Measurements from ENCODE around the gene INTS13. TPM values are rescaled to one million over a fixed set of nuclear protein-coding genes. Genes with fewer than 3 reads are reported as not detected.
"Not testable (repeated sequence)": the region's sequence is repeated elsewhere in the genome, so short reads cannot be mapped to it uniquely, and the experiment has no call there.

INTS13 gene
- total and polyA plus RNA-seq, 12 donors = 14.1 to 22.2 (median 18.2) TPM

DNA sequence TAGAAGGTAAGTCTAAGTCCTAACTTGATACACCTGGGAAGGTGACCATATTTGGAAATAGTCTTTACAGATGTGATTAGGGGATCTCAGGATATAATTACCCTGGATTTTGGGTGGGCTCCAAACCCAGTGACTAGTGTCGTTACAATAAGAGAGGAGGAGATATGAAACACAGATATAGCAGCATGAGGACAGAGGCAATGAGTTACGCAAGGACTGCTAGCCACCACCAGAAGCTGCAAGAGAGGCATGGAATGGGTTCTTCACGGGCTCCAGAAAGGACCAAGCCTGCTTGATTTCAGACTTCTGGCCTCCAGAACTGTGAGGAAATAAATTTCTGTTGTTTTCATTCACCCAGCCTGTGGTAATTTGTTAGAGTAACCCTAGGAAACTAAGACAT, 29.1 kb upstream of the INTS13 start:
- Histone ChIP-seq H3K4me1 (peaks cover 0 to 3% (median 0%) of the 10 kb centered on the region in 9 donors), H3K9me3 (no peaks in the 10 kb centered on the region), H3K36me3 (peaks cover 0 to 92% (median 47%) of the 10 kb centered on the region in 9 donors), H3K27ac (no peak overlapping the region), H3K4me3 (no peak overlapping the region), H3K27me3 (no peaks in the 10 kb centered on the region)
- intact Hi-C loops (cut with DNase I) = no loop called here
- no peak for DNase-seq
- WGBS, 2 donors = 77 to 84% methylated on average over 3 of the region's 3 CpGs
- no peak for ATAC-seq
- TF ChIP-seq, protein P1, sequence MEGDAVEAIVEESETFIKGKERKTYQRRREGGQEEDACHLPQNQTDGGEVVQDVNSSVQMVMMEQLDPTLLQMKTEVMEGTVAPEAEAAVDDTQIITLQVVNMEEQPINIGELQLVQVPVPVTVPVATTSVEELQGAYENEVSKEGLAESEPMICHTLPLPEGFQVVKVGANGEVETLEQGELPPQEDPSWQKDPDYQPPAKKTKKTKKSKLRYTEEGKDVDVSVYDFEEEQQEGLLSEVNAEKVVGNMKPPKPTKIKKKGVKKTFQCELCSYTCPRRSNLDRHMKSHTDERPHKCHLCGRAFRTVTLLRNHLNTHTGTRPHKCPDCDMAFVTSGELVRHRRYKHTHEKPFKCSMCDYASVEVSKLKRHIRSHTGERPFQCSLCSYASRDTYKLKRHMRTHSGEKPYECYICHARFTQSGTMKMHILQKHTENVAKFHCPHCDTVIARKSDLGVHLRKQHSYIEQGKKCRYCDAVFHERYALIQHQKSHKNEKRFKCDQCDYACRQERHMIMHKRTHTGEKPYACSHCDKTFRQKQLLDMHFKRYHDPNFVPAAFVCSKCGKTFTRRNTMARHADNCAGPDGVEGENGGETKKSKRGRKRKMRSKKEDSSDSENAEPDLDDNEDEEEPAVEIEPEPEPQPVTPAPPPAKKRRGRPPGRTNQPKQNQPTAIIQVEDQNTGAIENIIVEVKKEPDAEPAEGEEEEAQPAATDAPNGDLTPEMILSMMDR (IDR thresholded peaks at IDR 0.05) = no peak

DNA sequence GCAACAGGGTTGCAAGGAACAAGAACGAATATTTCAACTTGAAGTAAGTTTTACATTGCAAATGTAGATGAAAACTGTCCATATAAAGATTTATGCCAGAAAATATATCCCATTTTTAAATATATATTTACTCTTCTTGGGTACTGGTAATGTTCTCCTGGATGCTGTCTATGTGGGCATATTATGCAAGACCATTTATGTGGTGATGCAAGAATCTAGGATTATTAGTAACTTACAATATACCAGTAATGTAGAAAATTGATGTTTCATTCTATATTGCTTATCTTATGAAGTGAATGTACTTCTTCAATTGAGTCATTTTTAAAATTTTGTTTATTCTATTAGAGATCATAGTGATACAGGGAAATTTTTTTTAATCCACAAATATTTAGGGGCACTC, 25.6 kb upstream of the INTS13 start:
- ATAC-seq (no peak), DNase-seq (no peak)
- no peaks in the 10 kb centered on the region for H3K27me3 ChIP-seq
- intact Hi-C loops (cut with DNase I) = no loop called here
- TF ChIP-seq, protein P1 (IDR thresholded peaks at IDR 0.05) = no peak
- H3K36me3 ChIP-seq = peaks cover 0 to 100% (median 36%) of the 10 kb centered on the region in 9 donors
- H3K9me3 ChIP-seq = no peaks in the 10 kb centered on the region
- peaks cover 0 to 12% (median 0%) of the 10 kb centered on the region in 9 donors for H3K4me1 ChIP-seq
- H3K4me3 ChIP-seq = no peak overlapping the region
- 93 to 94% methylated on average over 1 of the region's 1 CpG for WGBS, 2 donors
- no peak overlapping the region for H3K27ac ChIP-seq

DNA sequence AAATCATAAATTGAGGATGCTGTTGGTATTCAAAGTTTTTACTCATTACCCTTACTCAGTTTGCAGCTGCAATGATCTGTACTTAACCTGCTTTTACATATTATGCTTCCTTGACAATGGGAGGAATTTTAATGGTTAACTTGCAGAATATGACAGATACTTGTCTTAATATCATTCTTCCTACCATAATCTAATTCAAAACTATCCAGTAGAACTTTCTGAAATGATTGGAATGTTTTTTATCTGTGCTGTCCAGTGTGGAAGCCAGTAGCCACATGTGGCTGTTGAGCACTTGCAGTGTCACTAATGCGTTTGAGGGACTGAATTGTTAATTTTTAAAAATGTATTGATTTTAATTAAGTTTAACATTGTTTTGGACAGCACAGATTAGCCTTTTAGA, 24.0 kb upstream of the INTS13 start:
- peaks cover 0 to 100% (median 49%) of the 10 kb centered on the region in 9 donors for H3K36me3 ChIP-seq
- WGBS, 2 donors = 45 to 59% methylated on average over 1 of the region's 1 CpG

DNA sequence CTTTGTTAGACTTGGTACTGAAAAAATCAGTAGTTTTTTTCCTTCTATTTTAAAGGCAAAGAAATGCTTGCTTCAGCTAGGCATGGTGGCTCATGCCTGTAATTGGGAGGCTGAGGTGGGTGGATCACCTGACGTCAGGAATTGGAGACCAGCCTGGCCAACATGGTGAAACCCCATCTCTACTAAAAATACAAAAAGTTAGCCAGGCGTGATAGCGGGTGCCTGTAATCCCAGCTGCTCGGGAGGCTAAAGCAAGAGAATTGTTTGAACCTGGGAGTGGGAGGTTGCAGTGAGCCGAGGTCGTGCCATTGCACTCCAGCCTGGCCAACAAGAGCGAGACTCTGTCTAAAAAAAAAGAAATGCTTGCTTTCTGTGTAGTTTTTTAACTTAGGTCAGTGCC, 23.6 kb upstream of the INTS13 start:
- H3K4me3 ChIP-seq; DNase-seq; H3K27me3 ChIP-seq; H3K27ac ChIP-seq; intact Hi-C loops (cut with DNase I); H3K9me3 ChIP-seq; ATAC-seq: not testable (repeated sequence)
- H3K36me3 ChIP-seq = peaks cover 0 to 100% (median 49%) of the 10 kb centered on the region in 9 donors
- H3K4me1 ChIP-seq = peaks cover 0 to 12% (median 0%) of the 10 kb centered on the region in 9 donors
- 94 to 96% methylated on average over 7 of the region's 7 CpGs for WGBS, 2 donors

More for the DNA sequence above, 24.0 kb upstream of the INTS13 start:
- TF ChIP-seq, protein P1 (IDR thresholded peaks at IDR 0.05) = no peak
- no peaks in the 10 kb centered on the region for H3K9me3 ChIP-seq
- no peaks in the 10 kb centered on the region for H3K27me3 ChIP-seq
- H3K27ac ChIP-seq = no peak overlapping the region
- H3K4me3 ChIP-seq = no peak overlapping the region
- H3K4me1 ChIP-seq = peaks cover 0 to 12% (median 0%) of the 10 kb centered on the region in 9 donors
- DNase-seq (no peak), ATAC-seq (no peak)
- intact Hi-C loops (cut with DNase I) = no loop called here

DNA sequence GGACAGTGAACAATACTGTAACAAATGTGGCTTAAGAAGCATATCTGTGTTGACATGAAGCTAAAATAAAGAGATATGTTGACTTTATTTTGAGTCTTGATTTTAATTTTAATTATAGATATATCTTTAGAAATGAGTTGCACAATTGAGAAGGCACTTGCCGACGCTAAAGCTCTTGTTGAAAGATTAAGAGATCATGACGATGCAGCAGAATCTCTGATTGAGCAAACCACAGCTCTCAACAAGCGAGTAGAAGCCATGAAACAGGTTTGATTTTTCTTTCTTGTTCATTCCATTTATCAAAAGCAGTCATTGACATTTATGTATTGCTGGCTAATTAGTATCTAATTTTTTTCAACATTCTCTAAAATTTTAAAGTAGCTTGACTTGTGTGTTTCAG, 16.2 kb upstream of the INTS13 start:
- H3K4me3 ChIP-seq = no peak overlapping the region
- no peak for DNase-seq
- TF ChIP-seq, protein P1 (IDR thresholded peaks at IDR 0.05) = no peak
- H3K27ac ChIP-seq = peak overlapping the region in 1 of 10 donors; percentile 75
- ATAC-seq = no peak
- peaks cover 0 to 43% (median 23%) of the 10 kb centered on the region in 9 donors for H3K36me3 ChIP-seq
- WGBS, 2 donors = 59 to 75% methylated on average over 4 of the region's 4 CpGs
- H3K9me3 ChIP-seq = peaks cover 0 to 3% (median 0%) of the 10 kb centered on the region in 11 donors
- peaks cover 0 to 37% (median 13%) of the 10 kb centered on the region in 9 donors for H3K4me1 ChIP-seq
- intact Hi-C loops (cut with DNase I) = no loop called here
- no peaks in the 10 kb centered on the region for H3K27me3 ChIP-seq

All from heart right ventricle (tissue), 16 donors.